Measurements from ENCODE around the gene SCN5A.

The SCN5A gene

DNA sequence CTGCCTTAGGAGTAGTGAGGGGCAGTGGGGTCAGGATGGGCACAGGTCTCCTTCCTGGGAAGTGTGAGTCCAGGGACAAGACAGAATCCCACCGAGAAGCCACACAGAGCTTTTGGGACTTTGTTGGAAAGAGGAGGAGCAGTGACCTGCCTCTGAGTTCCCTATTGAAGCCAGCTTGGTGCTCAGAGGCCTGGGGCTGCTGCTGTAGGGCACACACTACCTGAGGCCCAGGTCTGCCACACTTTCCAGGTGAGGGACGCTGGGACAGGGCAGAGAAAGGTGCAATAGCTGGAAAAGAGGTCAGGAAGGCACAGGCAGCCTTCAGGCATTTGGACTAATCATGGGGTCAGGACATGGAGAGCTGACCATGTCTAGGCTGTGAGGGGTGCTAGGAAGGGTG is 67.7 kb downstream of the SCN5A start:
- no peak overlapping the region for H3K4me3 ChIP-seq (ENCODE audit: low read depth, low read length)
- TF ChIP-seq, protein P1, sequence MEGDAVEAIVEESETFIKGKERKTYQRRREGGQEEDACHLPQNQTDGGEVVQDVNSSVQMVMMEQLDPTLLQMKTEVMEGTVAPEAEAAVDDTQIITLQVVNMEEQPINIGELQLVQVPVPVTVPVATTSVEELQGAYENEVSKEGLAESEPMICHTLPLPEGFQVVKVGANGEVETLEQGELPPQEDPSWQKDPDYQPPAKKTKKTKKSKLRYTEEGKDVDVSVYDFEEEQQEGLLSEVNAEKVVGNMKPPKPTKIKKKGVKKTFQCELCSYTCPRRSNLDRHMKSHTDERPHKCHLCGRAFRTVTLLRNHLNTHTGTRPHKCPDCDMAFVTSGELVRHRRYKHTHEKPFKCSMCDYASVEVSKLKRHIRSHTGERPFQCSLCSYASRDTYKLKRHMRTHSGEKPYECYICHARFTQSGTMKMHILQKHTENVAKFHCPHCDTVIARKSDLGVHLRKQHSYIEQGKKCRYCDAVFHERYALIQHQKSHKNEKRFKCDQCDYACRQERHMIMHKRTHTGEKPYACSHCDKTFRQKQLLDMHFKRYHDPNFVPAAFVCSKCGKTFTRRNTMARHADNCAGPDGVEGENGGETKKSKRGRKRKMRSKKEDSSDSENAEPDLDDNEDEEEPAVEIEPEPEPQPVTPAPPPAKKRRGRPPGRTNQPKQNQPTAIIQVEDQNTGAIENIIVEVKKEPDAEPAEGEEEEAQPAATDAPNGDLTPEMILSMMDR (IDR thresholded peaks at IDR 0.05; ENCODE audit: borderline replicate concordance, insufficient read depth, low read depth, low read length), result no peak

DNA sequence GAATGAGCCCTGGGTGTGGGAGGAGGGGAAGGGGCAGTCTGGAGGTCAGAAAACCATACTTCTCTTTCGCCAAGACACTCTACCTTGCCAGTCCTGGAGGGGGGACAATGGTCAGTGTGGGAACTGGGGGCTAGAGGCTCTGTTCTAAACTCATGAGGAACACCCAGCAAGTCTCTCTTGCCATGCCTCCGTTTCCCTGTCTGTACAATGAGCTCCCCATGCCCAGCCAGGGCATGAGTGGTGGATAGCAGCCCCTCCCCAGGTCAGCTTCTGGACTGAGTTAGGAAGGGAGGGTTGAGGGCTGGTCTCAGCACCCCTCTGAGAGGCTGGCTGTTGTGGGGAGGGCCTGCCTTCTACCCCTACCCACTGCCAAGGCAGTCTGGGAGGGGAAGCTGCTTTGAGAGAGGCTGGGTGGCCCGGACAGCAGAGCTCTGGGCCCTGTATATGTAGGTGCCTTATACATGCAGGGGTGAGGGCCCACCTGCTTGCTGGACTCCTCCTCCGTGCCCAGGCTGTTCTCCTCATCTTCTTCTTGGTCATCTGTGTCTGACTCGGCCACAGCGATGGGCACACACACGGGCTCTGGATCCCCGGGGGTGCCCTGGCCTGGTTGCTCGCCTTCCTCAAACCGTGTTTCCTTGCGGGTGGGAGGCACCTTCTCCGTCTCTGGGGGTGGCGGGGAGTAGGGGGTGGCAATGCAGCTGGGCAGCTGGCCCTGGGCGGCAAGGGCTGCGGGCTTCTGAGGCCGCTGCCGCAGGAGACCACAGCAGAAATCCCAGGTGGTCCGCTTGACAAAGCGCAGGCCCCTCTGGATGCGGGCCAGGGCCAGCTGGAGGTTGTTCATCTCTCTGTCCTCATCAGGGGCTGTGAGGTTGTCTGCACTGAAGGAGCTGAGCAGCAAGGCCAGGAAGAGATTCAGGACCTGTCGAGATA is 68.8 kb downstream of the SCN5A start:
- no peak overlapping the region for H3K4me3 ChIP-seq (ENCODE audit: low read depth, low read length)
- TF ChIP-seq, protein P1 (IDR thresholded peaks at IDR 0.05; ENCODE audit: borderline replicate concordance, insufficient read depth, low read depth, low read length), result no peak

DNA sequence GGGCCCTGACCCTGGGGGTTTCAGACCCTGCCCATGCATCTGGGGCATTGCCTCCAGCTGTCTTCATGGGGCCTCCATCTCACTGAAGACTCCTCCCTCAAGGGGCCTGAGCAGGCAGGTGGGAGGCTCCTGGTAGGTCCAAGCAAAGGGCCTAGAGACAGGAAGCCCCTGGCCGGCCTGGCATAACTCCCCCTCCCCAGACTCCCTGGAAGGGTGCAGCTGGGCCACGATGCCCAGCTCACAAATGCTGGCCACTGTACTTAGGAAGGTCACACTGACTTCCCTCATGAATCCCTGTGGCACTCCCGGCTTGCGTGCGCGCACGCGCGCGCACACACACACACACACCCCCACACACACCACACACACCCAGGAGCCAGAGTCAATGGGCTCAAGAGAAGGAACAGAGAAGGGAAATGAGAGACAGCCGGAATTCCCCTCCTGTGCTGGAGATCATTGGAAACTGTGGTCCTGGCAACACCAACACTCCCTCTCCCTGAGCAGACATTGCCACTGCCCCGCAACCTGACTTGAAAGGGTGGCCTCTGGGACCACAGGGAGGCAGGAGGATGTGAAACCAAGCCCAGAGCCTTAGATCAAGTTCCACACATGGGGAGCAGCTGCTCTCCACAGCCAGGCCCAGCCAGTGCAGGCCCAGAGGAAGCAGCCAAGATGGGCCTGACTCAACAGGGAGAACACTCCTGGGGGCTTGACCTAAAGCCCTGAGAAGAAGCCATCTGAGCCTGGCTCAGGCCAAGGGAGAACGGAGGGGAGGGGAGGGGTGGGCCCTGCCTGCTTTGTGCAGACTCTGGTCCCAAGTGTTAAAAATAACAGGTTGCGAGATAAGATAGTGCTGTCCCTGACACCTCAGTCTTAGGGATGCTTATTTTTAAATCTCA is 69.7 kb downstream of the SCN5A start:
- TF ChIP-seq, protein P1 (IDR thresholded peaks at IDR 0.05; ENCODE audit: borderline replicate concordance, insufficient read depth, low read depth, low read length), result no peak
- no peak overlapping the region for H3K4me3 ChIP-seq (ENCODE audit: low read depth, low read length)

DNA sequence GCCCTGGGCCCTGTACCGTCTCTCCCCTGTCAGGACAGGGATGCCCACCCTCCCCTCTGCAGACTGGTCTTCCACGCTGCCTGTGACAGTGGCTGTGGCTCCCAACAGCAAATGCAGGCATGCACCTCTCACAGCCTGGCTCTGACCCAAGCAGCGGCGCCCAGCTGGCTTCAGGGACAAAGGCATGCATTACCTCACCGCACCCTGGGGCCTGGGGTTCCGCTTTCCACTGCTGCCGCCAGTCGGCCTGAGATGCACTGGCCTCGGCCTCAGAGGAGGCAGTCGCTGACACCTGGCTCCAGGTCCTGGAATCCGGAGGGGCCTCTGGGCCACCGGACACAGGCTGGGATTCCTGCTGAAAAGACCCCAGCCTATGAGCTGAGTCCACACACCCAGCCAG is 70.3 kb downstream of the SCN5A start:
- TF ChIP-seq, protein P1 (IDR thresholded peaks at IDR 0.05; ENCODE audit: borderline replicate concordance, insufficient read depth, low read depth, low read length), result no peak
- H3K4me3 ChIP-seq (ENCODE audit: low read depth, low read length), result no peak overlapping the region

DNA sequence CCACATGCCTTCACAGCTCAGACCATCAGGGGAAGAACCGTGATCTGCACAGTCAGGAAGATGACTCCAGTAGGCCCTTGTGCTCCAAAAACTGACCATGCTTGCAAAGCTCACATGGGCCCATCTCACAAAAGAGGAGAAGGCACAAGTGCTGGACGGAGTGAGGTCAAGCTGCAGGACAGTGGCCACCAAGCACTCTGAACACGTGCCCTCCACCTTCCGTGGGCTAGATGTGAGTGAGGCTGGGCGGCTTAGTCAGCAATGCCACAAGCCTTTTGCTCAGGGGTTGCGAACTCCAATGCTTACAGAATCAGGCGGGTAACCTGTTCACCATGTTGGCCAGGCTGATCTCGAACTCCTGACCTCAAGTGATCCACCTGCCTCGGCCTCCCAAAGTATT is 70.9 kb downstream of the SCN5A start:
- H3K4me3 ChIP-seq (ENCODE audit: low read depth, low read length), result no peak overlapping the region
- TF ChIP-seq, protein P1 (IDR thresholded peaks at IDR 0.05; ENCODE audit: borderline replicate concordance, insufficient read depth, low read depth, low read length), result no peak

DNA sequence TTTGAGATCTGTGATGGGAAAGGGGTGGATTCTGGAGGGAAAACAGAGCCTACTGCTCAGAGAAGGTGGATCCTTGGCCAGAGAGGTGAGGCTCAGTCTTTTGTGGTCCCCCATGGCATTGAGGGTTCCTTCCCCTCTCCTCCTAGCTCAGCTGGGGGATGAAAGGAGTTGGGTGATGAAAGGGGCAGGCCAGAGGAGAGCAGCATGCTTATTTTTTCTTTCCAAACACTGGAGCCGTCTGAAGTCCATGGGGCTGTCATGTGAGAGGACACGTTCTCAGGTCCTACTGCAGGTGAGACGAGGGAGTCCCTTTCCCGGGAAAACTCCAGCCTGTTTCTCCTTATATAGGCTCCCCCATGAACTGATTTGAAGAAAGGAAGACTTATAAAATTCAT is 71.4 kb downstream of the SCN5A start:
- H3K4me3 ChIP-seq (ENCODE audit: low read depth, low read length), result no peak overlapping the region
- TF ChIP-seq, protein P1 (IDR thresholded peaks at IDR 0.05; ENCODE audit: borderline replicate concordance, insufficient read depth, low read depth, low read length), result no peak

Measured in GM12875 (cell line).